Stomach (tissue), 4 donors: ENCODE data around the gene GPR180.

ENCODE experiments used
- EP300 ChIP-seq: sonication (generic); formaldehyde crosslinking; IDR thresholded peaks from one replicate; pipeline ENCODE4 v1.6.1; 2017; ENCODE audit warnings: antibody characterized with exemption
- POLR2A ChIP-seq, 4 donors: fragments of 450-650 bp; IDR thresholded peaks; one replicate each; pipeline ENCODE4 v1.6.1; 2016; ENCODE audit warnings: antibody characterized with exemption in 4 of 4, control low read depth in 2 of 4, mild to moderate bottlenecking in 1 of 4, moderate library complexity in 1 of 4
- POLR2AphosphoS5 ChIP-seq, 3 donors: sonication (generic); formaldehyde crosslinking; IDR thresholded peaks; one replicate each; pipeline ENCODE4 v1.6.1; 2016; ENCODE audit warnings: antibody characterized with exemption in 3 of 3
- TF ChIP-seq, protein P1 (sequence below), 7 experiments: fragments of 450-650 bp in 4 of 7; fragments of 200-600 bp in 3 of 7; sonication (generic) in 3 of 7; IDR thresholded peaks; one replicate each; pipeline ENCODE4 v1.5.1; 2016 to 2019; ENCODE audit warnings: antibody characterized with exemption in 7 of 7, control low read depth in 2 of 7, mild to moderate bottlenecking in 1 of 7

DNA sequence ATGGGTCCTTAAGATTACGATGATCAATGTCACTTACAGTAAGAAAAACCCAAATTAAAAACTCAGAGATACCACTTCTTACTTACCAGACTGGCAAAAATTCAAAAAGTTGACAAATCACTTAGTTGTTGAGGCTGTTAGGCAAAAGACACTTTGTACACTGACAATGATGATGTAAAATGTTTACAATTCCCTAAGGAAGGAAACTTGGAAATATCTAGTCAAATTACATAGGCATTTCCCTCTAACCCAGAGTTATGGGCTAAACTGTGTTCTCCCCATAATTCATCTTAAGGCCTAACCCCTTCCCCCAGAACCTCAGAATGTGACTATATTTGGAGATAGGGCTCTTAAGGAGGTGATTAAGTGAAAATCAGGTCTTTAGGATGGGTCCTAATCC is 17.7 kb upstream of the GPR180 start:
- TF ChIP-seq EP300 (no peak), POLR2A (IDR thresholded peaks at IDR 0.05) (no peak), POLR2AphosphoS5 (IDR thresholded peaks at IDR 0.05) (no peak)
- TF ChIP-seq, protein P1, sequence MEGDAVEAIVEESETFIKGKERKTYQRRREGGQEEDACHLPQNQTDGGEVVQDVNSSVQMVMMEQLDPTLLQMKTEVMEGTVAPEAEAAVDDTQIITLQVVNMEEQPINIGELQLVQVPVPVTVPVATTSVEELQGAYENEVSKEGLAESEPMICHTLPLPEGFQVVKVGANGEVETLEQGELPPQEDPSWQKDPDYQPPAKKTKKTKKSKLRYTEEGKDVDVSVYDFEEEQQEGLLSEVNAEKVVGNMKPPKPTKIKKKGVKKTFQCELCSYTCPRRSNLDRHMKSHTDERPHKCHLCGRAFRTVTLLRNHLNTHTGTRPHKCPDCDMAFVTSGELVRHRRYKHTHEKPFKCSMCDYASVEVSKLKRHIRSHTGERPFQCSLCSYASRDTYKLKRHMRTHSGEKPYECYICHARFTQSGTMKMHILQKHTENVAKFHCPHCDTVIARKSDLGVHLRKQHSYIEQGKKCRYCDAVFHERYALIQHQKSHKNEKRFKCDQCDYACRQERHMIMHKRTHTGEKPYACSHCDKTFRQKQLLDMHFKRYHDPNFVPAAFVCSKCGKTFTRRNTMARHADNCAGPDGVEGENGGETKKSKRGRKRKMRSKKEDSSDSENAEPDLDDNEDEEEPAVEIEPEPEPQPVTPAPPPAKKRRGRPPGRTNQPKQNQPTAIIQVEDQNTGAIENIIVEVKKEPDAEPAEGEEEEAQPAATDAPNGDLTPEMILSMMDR (IDR thresholded peaks at IDR 0.05), result no peak
